GM19324 (cell line): ENCODE results near the gene CLEC17A.

ENCODE experiments used
- ATAC-seq: cut with Tn5 transposase; IDR thresholded peaks from one replicate; pipeline ENCODE4 v1.9.1; 2021; ENCODE audit warnings: mild to moderate bottlenecking, moderate library complexity; ENCODE audit not compliant: unreplicated experiment, low FRiP score

The CLEC17A gene

GRCh38 chr19:14639536-14640277 lies 56.8 kb downstream of the CLEC17A start:
- no peak for ATAC-seq

- ATAC-seq, result no peak
These were observed 65.6 kb downstream of the CLEC17A start for GRCh38 chr19:14648506-14648905.

GRCh38 chr19:14649020-14649419 lies 66.1 kb downstream of the CLEC17A start:
- no peak for ATAC-seq

GRCh38 chr19:14650161-14650560 lies 67.3 kb downstream of the CLEC17A start:
- ATAC-seq, result no peak

GRCh38 chr19:14654786-14655560 lies 72.1 kb downstream of the CLEC17A start:
- ATAC-seq, result no peak

GRCh38 chr19:14655726-14656125 lies 72.8 kb downstream of the CLEC17A start:
- no peak for ATAC-seq

- ATAC-seq, result no peak
These were observed 77.1 kb downstream of the CLEC17A start for GRCh38 chr19:14659874-14660489.

- no peak for ATAC-seq
These were observed 78.6 kb downstream of the CLEC17A start for GRCh38 chr19:14661372-14661924.
